Measurements from ENCODE around the gene CFLAR. TPM values are rescaled to one million over a fixed set of nuclear protein-coding genes. Genes with fewer than 3 reads are reported as not detected.

The CFLAR gene
- total and polyA plus RNA-seq, 2 of the 13 experiments (the other 11 are each of a cell fraction or from before 2014, with no cell fraction given) = 43.8 to 92.1 TPM

DNA sequence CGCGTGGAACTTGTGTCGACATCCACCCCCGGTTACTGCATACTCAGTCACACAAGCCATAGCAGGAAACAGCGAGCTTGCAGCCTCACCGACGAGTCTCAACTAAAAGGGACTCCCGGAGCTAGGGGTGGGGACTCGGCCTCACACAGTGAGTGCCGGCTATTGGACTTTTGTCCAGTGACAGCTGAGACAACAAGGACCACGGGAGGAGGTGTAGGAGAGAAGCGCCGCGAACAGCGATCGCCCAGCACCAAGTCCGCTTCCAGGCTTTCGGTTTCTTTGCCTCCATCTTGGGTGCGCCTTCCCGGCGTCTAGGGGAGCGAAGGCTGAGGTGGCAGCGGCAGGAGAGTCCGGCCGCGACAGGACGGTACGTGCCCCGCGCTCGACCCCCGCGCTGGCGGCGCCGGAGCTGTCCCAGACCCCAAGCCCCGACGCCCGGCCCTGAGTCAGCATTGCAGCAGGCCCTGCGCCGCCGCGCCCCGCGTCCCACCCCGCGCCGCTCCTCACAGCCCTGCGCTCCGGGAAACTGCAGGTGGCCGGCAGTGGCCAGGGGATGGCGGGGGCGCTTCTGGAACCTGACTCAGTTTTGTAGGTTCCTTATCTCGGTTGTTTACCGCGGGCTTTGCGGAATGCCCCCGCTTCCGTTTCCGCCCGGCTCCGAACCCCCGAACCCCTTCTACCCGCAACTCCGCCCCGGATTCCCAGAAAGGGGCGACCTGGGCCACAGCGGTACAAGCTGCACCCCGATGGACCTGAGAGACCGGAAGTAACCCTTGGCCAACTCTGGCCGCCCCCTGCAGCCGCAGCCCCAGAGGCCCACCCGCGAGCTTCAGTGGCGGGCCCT lies at the start of gene CFLAR (continued):
- peak; percentile 89; the same call in 1 of the 2 replicates for TF ChIP-seq ARID4A (CRISPR knock-in tag; IDR thresholded peaks at IDR 0.05; ENCODE audit: borderline replicate concordance)
- TF ChIP-seq, protein P1, sequence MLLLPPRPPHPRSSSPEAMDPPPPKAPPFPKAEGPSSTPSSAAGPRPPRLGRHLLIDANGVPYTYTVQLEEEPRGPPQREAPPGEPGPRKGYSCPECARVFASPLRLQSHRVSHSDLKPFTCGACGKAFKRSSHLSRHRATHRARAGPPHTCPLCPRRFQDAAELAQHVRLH (CRISPR knock-in tag; IDR thresholded peaks at IDR 0.05; ENCODE audit: borderline replicate concordance, low read depth) = no peak; the same call in 1 of the 2 replicates
- no peak for TF ChIP-seq ZNF841 (CRISPR knock-in tag; IDR thresholded peaks at IDR 0.05; ENCODE audit: borderline replicate concordance)
- TF ChIP-seq TOE1 (CRISPR knock-in tag; IDR thresholded peaks at IDR 0.05) = no peak; the same call in 1 of the 2 replicates
- TF ChIP-seq, protein P2, sequence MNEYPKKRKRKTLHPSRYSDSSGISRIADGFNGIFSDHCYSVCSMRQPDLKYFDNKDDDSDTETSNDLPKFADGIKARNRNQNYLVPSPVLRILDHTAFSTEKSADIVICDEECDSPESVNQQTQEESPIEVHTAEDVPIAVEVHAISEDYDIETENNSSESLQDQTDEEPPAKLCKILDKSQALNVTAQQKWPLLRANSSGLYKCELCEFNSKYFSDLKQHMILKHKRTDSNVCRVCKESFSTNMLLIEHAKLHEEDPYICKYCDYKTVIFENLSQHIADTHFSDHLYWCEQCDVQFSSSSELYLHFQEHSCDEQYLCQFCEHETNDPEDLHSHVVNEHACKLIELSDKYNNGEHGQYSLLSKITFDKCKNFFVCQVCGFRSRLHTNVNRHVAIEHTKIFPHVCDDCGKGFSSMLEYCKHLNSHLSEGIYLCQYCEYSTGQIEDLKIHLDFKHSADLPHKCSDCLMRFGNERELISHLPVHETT (CRISPR knock-in tag; conservative IDR thresholded peaks at IDR 0.05) = peak; percentile 78; the same call in 1 of the 2 replicates
- TF ChIP-seq ZBTB38 (CRISPR knock-in tag; IDR thresholded peaks at IDR 0.05) = no peak; the same call in 1 of the 2 replicates
- TF ChIP-seq ZSCAN22 (CRISPR knock-in tag; IDR thresholded peaks at IDR 0.05) = no peak
- peak; percentile 97 for TF ChIP-seq ZNF569 (CRISPR knock-in tag; IDR thresholded peaks at IDR 0.05; ENCODE audit: borderline replicate concordance)
- TF ChIP-seq ZNF317 (CRISPR knock-in tag; IDR thresholded peaks at IDR 0.05) = 0 out of 2 replicates have a peak, but pooled peaks have one; percentile 76
- TF ChIP-seq, protein P3, sequence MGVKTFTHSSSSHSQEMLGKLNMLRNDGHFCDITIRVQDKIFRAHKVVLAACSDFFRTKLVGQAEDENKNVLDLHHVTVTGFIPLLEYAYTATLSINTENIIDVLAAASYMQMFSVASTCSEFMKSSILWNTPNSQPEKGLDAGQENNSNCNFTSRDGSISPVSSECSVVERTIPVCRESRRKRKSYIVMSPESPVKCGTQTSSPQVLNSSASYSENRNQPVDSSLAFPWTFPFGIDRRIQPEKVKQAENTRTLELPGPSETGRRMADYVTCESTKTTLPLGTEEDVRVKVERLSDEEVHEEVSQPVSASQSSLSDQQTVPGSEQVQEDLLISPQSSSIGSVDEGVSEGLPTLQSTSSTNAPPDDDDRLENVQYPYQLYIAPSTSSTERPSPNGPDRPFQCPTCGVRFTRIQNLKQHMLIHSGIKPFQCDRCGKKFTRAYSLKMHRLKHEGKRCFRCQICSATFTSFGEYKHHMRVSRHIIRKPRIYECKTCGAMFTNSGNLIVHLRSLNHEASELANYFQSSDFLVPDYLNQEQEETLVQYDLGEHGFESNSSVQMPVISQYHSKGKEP (CRISPR knock-in tag; IDR thresholded peaks at IDR 0.05) = no peak
- TF ChIP-seq, protein P4, sequence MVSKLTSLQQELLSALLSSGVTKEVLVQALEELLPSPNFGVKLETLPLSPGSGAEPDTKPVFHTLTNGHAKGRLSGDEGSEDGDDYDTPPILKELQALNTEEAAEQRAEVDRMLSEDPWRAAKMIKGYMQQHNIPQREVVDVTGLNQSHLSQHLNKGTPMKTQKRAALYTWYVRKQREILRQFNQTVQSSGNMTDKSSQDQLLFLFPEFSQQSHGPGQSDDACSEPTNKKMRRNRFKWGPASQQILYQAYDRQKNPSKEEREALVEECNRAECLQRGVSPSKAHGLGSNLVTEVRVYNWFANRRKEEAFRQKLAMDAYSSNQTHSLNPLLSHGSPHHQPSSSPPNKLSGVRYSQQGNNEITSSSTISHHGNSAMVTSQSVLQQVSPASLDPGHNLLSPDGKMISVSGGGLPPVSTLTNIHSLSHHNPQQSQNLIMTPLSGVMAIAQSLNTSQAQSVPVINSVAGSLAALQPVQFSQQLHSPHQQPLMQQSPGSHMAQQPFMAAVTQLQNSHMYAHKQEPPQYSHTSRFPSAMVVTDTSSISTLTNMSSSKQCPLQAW (CRISPR knock-in tag; IDR thresholded peaks at IDR 0.05) = peak; percentile 61; the same call in 1 of the 2 replicates
- no peak for TF ChIP-seq KDM6A (CRISPR knock-in tag; IDR thresholded peaks at IDR 0.05; ENCODE audit: low read depth)
- TF ChIP-seq ZNF136 (CRISPR knock-in tag; IDR thresholded peaks at IDR 0.05; ENCODE audit: low read depth) = no peak
- TF ChIP-seq, protein P5, sequence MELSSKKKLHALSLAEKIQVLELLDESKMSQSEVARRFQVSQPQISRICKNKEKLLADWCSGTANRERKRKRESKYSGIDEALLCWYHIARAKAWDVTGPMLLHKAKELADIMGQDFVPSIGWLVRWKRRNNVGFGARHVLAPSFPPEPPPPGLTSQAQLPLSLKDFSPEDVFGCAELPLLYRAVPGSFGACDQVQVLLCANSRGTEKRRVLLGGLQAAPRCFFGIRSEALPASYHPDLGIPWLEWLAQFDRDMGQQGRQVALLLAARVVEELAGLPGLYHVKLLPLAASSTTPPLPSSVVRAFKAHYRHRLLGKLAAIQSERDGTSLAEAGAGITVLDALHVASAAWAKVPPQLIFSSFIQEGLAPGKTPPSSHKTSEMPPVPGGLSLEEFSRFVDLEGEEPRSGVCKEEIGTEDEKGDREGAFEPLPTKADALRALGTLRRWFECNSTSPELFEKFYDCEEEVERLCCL (CRISPR knock-in tag; IDR thresholded peaks at IDR 0.05; ENCODE audit: borderline replicate concordance) = no peak; the same call in 1 of the 2 replicates
- peak; percentile 68 for TF ChIP-seq HMG20B (CRISPR knock-in tag; conservative IDR thresholded peaks at IDR 0.05)
